Stimulated activated CD4-positive, alpha-beta T cell treated with anti-CD3 and anti-CD28 coated beads, Interleukin-12 subunit alpha, Interleukin-12 subunit beta, amount 100 ng/mL, for 24 hours (primary cell): ENCODE measurements around the gene PLXNB1.

Experiments used
- DNase-seq, 2 experiments: peaks; one replicate each; pipeline ENCODE4 v3.0.0-alpha.2; 2020; ENCODE audit warnings: low read depth in 2 of 2

The PLXNB1 gene

GRCh38 chr3:48435223-48435595 is 5.3 kb upstream of the PLXNB1 start:
- no peak for DNase-seq

- no peak for DNase-seq
Measured at GRCh38 chr3:48434591-48435222, 4.8 kb upstream of the PLXNB1 start.

DNA sequence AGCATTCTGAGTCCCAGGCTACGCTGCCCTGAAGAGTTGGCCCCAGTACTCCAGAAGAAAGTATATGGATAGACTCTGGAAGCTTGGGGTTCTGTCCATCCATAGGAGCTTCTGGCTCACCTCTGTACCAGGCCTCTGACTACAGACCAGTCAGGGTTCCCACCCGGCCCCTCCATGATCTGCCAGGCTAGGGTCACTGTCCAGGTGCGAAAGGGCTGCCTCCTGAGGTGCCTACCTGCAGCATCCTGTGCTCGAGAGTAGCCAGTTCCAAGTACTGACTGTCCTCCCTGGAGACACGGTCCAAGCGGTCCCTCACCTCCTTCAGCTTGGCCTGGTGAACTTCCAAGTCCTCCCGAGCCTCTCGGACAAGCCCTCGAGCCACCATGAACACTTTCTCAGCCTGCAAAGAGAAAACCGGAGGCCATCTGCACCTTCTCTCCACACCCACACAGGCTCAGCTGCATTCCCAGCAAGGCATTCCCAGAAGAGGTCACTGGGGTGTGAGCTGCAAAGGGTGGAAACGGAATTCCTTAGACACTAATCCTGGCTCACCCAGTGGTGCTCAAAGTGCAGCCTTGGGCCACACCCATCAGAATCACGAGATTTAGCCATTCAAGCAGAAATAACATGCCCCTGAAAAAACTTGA is 3.7 kb upstream of the PLXNB1 start:
- DNase-seq: no peak

DNA sequence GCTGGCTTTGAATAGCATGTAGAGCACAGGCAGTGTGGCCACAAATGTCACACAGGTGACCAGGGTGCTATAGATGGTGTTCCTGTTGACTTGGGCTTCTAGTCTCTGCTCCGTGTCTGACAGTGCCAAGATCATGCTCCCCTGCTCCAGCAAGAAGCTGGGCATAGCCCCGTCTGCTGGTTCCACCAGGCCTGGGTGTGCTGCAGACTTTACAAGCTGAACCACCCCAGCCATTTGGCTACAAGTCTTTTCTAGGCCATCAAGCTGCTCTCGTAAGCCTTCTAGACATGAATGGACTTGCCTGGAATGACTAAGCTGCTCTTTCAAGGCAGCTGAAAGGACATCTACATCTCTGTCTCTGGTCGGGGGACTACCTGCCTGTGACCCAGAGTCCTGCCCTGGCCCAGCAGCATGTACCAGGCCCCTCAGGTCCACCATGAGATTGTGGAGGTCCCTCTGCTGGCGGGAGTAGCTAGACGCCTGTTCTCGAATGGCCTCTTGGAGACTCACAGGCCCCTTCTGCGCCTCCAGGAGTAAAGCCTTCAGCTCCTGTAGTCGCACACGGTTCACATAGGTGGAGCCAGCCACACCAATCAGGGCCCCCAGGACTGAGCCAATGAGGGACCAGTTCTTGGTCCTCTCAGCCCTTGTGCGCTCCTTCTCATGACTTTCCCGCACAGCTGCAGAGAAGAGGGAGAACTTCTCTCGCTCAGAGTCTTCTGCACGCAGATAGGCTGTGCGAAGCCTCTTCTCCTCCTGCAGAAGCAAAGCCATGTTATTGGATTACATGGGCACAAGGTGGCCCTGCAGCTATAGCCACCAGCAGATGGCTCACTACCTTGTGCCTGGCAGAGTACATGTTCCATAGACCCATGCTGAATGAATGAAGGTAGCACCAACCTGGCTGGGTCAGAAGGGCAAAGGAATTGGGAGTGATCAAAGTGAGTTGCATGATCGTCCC is 2.8 kb upstream of the PLXNB1 start:
- DNase-seq: no peak

GRCh38 chr3:48431224-48432029 is 1.5 kb upstream of the PLXNB1 start:
- no peak for DNase-seq

DNA sequence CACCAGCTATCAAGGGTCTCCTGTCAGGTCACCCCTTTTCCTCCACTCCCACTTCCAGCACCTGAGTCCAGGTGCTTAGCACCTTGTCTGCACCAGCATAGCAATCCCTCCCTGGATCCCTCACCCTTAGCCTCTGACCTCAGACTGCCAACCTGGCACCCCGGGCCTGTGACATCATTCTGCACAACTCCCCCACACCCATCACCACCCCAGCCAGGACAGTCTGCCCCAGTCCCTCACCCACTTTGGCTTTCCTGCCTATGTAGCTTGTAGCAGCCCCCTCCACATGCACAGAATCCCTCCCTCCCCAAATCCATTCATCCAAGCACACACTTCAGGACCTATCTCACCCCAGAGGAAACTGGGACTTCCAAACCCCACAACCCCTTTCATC is 819 bp upstream of the PLXNB1 start:
- no peak for DNase-seq

- peak in 1 of 2 experiments; percentile 43 for DNase-seq
Measured at GRCh38 chr3:48429317-48429959, 448 bp downstream of the PLXNB1 start.

DNA sequence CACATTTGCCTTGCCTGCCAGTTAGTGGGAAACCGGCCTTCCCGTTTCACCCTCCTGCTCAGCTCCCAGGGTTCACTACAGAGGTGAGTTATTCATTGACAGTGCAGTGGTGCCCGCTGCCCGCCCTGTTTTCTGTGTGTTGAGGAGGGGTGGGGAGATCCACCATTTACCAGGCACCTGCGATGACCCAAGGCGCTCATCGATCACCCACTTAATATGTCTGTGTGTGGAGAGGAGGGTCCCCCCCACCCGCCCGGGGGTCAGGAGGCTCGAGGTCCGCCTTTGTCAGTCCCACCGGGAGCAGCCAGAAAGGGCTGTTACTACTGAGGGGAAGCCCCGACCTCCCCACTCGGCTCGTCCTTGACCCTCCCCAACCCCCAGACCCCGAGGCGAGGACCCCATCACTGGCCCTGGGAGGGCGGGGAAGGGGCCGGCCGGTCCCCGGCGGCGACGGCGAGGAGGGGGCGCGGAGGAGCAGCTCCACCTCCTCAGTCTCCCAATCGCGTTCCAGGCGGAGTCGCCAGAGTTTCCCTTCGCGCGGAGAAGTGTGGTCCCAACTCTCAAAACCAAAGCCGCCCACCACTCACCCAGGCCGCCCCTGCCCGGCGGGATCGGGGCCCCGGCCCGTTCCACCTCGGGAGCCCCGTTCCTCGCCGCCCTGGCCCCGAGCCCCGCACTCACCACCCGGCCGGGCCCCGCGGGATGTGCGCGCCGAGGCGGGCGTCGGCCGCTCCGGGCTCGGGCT is 1.1 kb downstream of the PLXNB1 start:
- DNase-seq: no peak

DNA sequence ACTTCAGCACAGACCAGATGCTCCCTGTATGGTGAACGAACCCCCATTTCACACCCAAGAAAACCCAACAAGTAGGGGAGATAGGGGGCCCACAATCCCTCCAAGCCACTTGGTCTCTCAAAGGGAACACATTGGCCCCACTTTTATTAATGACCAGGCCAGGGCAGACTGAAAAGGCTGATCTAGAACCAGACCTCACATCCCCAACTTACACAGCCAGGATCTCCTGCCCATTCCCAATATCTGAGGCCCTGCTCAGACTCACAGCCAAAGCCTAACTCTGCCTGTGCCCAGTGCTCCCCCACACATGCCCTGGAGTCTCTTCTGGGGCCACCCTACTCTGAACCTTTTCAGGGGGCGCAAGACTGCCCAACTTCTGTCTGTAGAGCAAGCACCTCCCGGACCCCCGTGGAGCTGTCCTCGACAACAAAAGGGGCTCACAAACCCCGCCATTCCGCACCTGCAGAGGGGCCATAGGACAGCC is 1.8 kb downstream of the PLXNB1 start:
- DNase-seq: no peak

GRCh38 chr3:48427630-48427962 is 2.3 kb downstream of the PLXNB1 start:
- DNase-seq: no peak

DNA sequence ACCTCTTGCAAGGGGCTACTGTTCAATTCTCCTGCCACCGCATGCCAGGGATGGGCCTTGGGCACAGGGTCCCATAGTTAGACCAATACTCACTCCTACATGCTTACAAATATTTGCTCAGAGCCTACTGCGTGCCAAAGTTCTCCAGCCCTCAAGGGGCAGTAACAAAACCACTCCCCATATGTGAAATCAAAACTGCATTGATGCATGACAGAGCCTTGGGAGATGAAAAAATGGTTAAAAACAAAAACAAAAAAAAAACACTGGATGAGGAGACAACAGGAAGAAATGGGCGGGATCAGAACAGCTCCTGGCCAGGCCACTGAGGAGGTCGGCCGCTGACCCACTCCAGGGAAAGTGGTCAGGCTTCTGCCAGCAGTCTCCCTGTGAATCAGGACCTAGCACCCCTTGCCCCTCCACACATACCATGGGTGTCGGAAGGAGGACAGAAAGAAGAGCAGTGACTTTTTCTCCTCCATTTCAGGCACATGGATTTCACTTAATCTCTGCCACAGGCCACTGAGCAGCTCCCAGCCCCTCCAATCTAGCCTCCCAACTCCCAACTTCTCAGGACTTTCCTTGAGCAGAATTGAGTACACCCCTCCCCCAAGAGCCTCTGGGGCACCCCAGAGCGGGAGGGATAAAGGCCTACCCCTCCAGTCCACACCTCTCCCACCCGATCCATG is 2.8 kb downstream of the PLXNB1 start:
- DNase-seq: no peak

GRCh38 chr3:48426401-48426909 is 3.4 kb downstream of the PLXNB1 start:
- no peak for DNase-seq

DNA sequence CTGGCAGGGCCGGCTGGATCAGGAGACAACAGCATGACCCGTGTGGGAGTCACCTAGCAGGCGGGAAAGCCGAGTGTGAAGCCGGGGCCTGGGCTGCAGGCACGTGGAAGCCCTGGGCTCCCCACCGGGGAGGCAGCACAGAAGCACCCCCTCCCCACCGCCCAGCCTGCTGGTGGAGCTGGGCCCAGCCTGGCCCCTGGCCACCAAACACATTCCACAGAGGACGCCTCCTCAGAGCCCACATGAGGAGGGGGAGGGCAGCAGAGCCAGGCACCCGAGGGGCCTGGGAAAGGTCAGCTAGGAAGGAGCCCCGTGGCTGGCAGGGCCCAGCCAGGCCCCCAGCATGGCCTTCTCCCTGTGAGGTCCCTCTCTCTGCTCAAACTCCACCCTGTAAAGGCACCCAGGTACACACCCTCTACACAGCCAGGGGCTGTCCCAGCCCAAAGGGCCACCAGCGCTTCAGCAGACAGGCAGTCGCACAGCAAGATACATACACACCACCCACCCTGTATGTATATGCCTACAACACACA is 4.5 kb downstream of the PLXNB1 start:
- DNase-seq: no peak

GRCh38 chr3:48423883-48424695 is 5.8 kb downstream of the PLXNB1 start:
- no peak for DNase-seq

DNA sequence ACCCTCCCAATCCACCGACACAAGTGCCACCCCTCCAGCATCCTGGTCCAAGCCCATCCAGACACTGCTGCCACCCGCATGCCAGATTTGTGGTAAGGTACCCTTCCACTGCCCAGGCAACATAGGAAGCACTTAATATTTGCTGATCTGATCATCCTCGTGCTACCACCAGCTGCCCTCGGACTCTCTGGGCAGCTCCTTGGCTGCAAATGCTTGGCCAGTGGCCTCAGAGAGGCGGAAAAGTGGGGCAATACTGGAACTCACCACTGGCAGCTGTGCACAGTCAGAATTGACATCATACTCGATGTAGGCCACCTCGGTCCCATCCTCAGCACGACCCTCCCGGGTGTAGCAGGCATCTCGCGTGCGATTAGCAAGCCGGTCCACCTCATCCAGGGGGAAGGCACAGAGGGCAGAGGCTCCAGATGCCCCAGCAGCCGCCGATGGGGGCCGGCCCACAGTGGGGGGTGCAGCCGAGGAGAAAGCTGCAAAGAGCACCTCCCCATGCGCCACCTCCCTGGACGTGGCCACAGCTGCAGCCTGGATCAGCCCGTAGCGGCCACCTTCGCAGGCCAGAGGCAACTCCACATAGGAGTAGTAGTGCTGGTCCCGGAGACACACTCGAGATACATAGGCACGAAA is 6.5 kb downstream of the PLXNB1 start:
- DNase-seq: no peak

- DNase-seq: no peak
Measured at GRCh38 chr3:48422681-48423080, 7.2 kb downstream of the PLXNB1 start.

DNA sequence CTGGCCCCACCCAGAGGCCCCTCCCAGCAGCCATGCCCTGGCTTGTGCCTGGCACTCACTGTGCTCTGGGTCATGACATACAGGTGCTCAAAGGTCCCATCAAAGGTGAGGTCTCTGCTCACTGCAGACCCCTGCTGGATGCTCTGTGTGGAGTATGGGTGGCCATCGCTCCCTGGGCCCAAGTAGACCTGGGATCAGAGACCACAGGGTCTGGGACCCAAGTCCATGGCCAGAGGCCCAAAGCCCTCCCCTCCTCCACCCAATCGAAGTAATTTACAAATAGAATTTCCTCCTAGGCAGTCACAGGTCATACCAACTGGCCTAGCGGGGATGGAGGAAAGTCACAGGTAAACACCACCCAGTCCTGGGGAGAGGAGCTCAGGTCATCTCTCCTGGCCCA is 7.6 kb downstream of the PLXNB1 start:
- DNase-seq: no peak

DNA sequence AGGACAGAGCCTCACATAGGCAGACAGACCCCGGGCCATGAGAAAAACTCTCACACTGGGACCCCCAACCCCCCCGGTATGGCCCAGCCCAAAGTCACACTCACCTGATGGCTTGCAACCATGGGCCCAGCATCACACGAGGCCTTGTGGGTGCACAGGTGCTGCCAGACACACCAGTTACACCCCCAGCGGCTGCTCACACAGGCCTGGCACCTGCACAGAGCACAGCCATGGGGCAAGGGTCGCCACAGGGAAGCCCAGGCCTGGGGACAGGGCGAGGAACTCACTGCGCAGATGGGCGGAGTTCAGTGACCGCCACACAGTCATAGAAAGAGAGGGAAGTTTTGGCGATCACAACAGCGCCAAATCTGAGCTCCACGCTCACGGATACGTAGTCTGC is 9.3 kb downstream of the PLXNB1 start:
- no peak for DNase-seq
